Osteocyte (in vitro differentiated cells): ENCODE results near the gene WDR35. TPM values are rescaled to one million over a fixed set of nuclear protein-coding genes. Genes with fewer than 3 reads are reported as not detected.
"Not testable (repeated sequence)": the region's sequence is repeated elsewhere in the genome, so short reads cannot be mapped to it uniquely, and the experiment has no call there.

Source experiments
- DNase-seq: peaks from one replicate; pipeline ENCODE4 v3.0.0; 2021; ENCODE audit warnings: mixed read lengths; ENCODE audit not compliant: unreplicated experiment; ENCODE audit errors: extremely low spot score
- H3K27ac Mint-ChIP-seq: one replicate; pipeline ENCODE4 v1.8.0; 2021; ENCODE audit warnings: mild to moderate bottlenecking, mixed read lengths; ENCODE audit not compliant: unreplicated experiment
- H3K27me3 Mint-ChIP-seq: one replicate; pipeline ENCODE4 v1.8.0; 2021; ENCODE audit warnings: mixed read lengths; ENCODE audit not compliant: unreplicated experiment
- H3K36me3 Mint-ChIP-seq: one replicate; pipeline ENCODE4 v1.8.0; 2021; ENCODE audit warnings: mixed read lengths; ENCODE audit not compliant: unreplicated experiment
- H3K4me1 Mint-ChIP-seq: one replicate; pipeline ENCODE4 v1.8.0; 2021; ENCODE audit warnings: mixed read lengths; ENCODE audit not compliant: unreplicated experiment
- H3K4me3 Mint-ChIP-seq: one replicate; pipeline ENCODE4 v1.8.0; 2021; ENCODE audit warnings: mild to moderate bottlenecking, moderate library complexity, mixed read lengths; ENCODE audit not compliant: unreplicated experiment
- H3K9me3 Mint-ChIP-seq: one replicate; pipeline ENCODE4 v1.8.0; 2021; ENCODE audit warnings: mixed read lengths; ENCODE audit not compliant: unreplicated experiment
- CTCF ChIP-seq: fragments of 200-600 bp; sonication (generic); IDR thresholded peaks from 2 replicates; pipeline ENCODE4 v1.5.0; 2021; ENCODE audit warnings: antibody characterized with exemption, mild to moderate bottlenecking, moderate library complexity
- total RNA-seq: library from RNA; stranded (reverse); gene quantifications from 2 replicates; pipeline ENCODE4 v1.2.1, GENCODE V29; 2021

WDR35 gene
- total RNA-seq, 1 donor from 2014 or later, result 11.0 TPM

DNA sequence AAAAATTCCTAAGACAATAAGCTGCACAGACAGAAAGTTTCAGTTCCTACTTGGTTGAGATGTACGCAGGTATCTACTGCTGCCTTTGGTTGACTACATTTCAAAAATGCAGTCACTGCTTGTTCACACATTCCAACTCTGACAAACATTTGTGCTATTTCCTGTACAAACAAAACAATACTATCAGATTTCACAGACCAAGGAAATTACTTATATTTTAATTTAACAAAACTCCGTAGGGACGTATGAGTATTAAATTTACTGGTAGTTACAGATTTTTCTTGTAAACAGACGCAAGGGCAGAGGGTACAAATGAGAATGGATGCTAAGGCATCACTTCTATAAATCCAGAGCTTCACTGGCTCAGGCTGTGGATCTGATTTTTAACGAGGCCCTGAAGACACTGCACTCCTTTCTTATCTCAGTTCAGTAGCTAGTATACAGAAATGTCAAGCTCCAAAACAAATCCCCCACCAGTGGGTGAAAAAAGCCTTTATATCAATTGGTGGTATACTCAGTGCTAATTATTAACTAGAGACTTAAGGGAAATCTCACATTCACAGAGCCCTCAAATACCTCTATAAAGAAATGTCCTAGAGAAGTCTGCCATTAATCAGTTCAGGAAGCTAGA is 56.4 kb downstream of the WDR35 start:
- H3K9me3 Mint-ChIP-seq, result peaks cover 1% of the 10 kb centered on the region
- no peak for DNase-seq
- peak overlapping the region; percentile 55 for H3K4me3 Mint-ChIP-seq
- H3K27me3 Mint-ChIP-seq, result no peaks in the 10 kb centered on the region
- peaks cover 20% of the 10 kb centered on the region for H3K4me1 Mint-ChIP-seq
- peaks cover 43% of the 10 kb centered on the region for H3K36me3 Mint-ChIP-seq
- TF ChIP-seq CTCF, result no peak
- peak overlapping the region; percentile 84 for H3K27ac Mint-ChIP-seq

DNA sequence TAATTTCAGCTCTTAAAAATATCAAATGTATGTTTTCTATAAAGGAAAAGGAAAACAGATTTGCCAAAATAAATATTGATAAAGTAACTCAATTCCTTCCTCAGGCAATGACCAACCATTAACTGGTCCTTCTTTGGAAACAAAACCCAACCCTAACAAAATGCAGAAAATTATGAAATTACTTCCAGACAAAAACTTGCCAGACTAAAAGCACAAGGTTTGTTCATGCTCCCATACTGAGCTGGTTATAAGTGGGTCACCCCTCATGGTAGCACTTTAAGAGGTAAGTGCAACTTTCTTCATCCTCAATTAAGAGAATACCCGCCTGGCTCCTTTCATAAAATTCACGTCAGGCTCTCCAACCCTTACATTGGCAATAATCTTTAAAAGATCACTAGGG is 57.0 kb downstream of the WDR35 start:
- Mint-ChIP-seq H3K4me1 (peaks cover 20% of the 10 kb centered on the region), H3K27me3 (no peaks in the 10 kb centered on the region), H3K4me3 (peak overlapping the region; percentile 55), H3K9me3 (peaks cover 5% of the 10 kb centered on the region), H3K36me3 (peaks cover 45% of the 10 kb centered on the region), H3K27ac (peak overlapping the region; percentile 84)
- no peak for DNase-seq
- TF ChIP-seq CTCF, result no peak

DNA sequence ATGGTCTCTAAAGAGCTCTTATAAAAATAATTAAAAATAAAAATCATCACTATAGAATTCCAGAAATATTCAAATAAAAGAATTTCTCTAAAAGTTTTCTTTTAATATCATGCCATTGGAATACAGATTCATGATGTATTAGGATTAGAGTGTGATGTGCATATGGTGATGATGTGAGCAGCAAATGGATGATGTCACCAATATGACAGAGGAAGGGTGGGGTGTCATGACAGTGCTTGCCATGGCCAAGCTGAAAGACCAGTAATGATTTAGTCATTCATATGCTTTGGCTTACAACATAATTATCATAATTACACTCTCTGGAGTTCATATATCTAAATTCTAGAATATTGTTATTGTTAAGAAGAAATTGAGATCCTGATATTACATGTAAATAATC is 60.7 kb downstream of the WDR35 start:
- Mint-ChIP-seq H3K9me3 (peaks cover 16% of the 10 kb centered on the region), H3K36me3 (peaks cover 40% of the 10 kb centered on the region), H3K4me3 (no peak overlapping the region), H3K27me3 (no peaks in the 10 kb centered on the region), H3K27ac (no peak overlapping the region), H3K4me1 (peaks cover 19% of the 10 kb centered on the region)
- TF ChIP-seq CTCF, result no peak
- no peak for DNase-seq

DNA sequence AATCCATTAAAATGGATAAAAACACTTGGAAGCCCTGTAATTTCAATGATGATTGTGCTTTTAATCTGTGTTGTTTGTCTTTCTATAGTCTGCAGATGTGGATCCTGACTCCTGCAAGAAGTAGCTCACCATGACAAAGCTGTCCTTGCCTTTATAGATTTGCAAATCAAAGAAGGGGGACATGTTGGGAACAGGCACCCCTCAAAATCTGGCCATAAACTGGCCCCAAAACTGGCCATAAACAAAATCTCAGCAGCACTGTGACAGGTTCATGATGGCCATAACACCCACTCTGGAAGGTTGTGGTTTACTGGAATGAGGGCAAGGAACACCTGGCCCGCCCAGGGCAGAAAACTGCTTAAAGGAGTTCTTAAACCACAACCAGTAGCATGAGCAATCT is 62.1 kb downstream of the WDR35 start:
- not testable (repeated sequence) for H3K4me3 Mint-ChIP-seq, H3K27ac Mint-ChIP-seq, DNase-seq, H3K27me3 Mint-ChIP-seq, H3K4me1 Mint-ChIP-seq
- Mint-ChIP-seq H3K9me3 (peaks cover 16% of the 10 kb centered on the region), H3K36me3 (peaks cover 44% of the 10 kb centered on the region)

GRCh38 chr2:19924526-19924925 is 65.4 kb downstream of the WDR35 start:
- peaks cover 20% of the 10 kb centered on the region for H3K9me3 Mint-ChIP-seq
- not testable (repeated sequence) for H3K27ac Mint-ChIP-seq, H3K4me1 Mint-ChIP-seq, H3K4me3 Mint-ChIP-seq, DNase-seq, H3K27me3 Mint-ChIP-seq
- H3K36me3 Mint-ChIP-seq, result peaks cover 42% of the 10 kb centered on the region

GRCh38 chr2:19922188-19922587 is 67.7 kb downstream of the WDR35 start:
- Mint-ChIP-seq H3K36me3 (peaks cover 27% of the 10 kb centered on the region), H3K9me3 (peaks cover 15% of the 10 kb centered on the region)
- not testable (repeated sequence) for H3K4me1 Mint-ChIP-seq, H3K4me3 Mint-ChIP-seq, H3K27ac Mint-ChIP-seq, DNase-seq, H3K27me3 Mint-ChIP-seq
